Midbrain (tissue), 1 donor: ENCODE data around the gene SNX5.

Experiments used
- DNase-seq: peaks from one replicate; lab custom pipeline; 2025; lab: John Stamatoyannopoulos, UW

The SNX5 gene

GRCh38 chr20:17940224-17940971, 28.2 kb downstream of the SNX5 start:
- DNase-seq = no peak

- DNase-seq = no peak
Measured at GRCh38 chr20:17939622-17940223, 28.9 kb downstream of the SNX5 start.

GRCh38 chr20:17938871-17939619, 29.5 kb downstream of the SNX5 start:
- DNase-seq = peak; percentile 70

GRCh38 chr20:17936761-17937732, 31.5 kb downstream of the SNX5 start:
- no peak for DNase-seq

- no peak for DNase-seq
Measured at GRCh38 chr20:17936286-17936760, 32.3 kb downstream of the SNX5 start.

GRCh38 chr20:17935761-17936160, 32.8 kb downstream of the SNX5 start:
- DNase-seq = no peak

GRCh38 chr20:17935186-17935585, 33.4 kb downstream of the SNX5 start:
- DNase-seq = no peak

- no peak for DNase-seq
Measured at GRCh38 chr20:17934141-17934862, 34.3 kb downstream of the SNX5 start.

GRCh38 chr20:17933711-17934110, 34.9 kb downstream of the SNX5 start:
- DNase-seq = no peak

GRCh38 chr20:17933121-17933520, 35.5 kb downstream of the SNX5 start:
- no peak for DNase-seq

- DNase-seq = no peak
Measured at GRCh38 chr20:17932396-17932795, 36.2 kb downstream of the SNX5 start.

GRCh38 chr20:17931513-17931912, 37.1 kb downstream of the SNX5 start:
- no peak for DNase-seq

GRCh38 chr20:17928633-17929311, 39.8 kb downstream of the SNX5 start:
- DNase-seq = no peak

GRCh38 chr20:17928211-17928611, 40.4 kb downstream of the SNX5 start:
- DNase-seq = no peak

GRCh38 chr20:17925940-17926300, 42.7 kb downstream of the SNX5 start:
- no peak for DNase-seq

- no peak for DNase-seq
Measured at GRCh38 chr20:17925141-17925939, 43.3 kb downstream of the SNX5 start.

- DNase-seq = no peak
Measured at GRCh38 chr20:17921774-17922173, 46.8 kb downstream of the SNX5 start.

- no peak for DNase-seq
Measured at GRCh38 chr20:17919149-17919548, 49.4 kb downstream of the SNX5 start.

GRCh38 chr20:17917832-17918618, 50.6 kb downstream of the SNX5 start:
- no peak for DNase-seq
